Gastroesophageal sphincter (tissue), 4 donors: ENCODE data around the gene MICALL2. TPM values are rescaled to one million over a fixed set of nuclear protein-coding genes. Genes with fewer than 3 reads are reported as not detected.

Experiments
- ATAC-seq: fragments of 150-250 bp; one replicate; pipeline ENCODE4 v1.9.1; 2016; ENCODE audit warnings: mild to moderate bottlenecking, moderate library complexity
- H3K27ac ChIP-seq, 4 donors: fragments of 200-600 bp; sonication (generic) in 3 of 4; 1 replicate in 3 of 4; 2 replicates in 1 of 4; pipeline ENCODE4 v1.5.1; 2016 to 2019
- H3K27me3 ChIP-seq: fragments of 200-600 bp; sonication (generic); one replicate; pipeline ENCODE4 v1.5.1; 2019
- H3K36me3 ChIP-seq, 2 donors: fragments of 200-600 bp; sonication (generic); one replicate each; pipeline ENCODE4 v1.5.1; 2019; ENCODE audit warnings: control low read depth in 1 of 2
- H3K4me1 ChIP-seq, 3 donors: fragments of 200-600 bp; sonication (generic); 1 replicate in 2 of 3; 2 replicates in 1 of 3; pipeline ENCODE4 v1.5.1; 2016 to 2019; ENCODE audit warnings: control low read depth in 2 of 3
- H3K4me3 ChIP-seq, 2 donors: fragments of 200-600 bp; sonication (generic); one replicate each; pipeline ENCODE4 v1.5.1; 2019; ENCODE audit warnings: mild to moderate bottlenecking in 1 of 2, moderate library complexity in 1 of 2
- H3K9me3 ChIP-seq, 3 donors: fragments of 200-600 bp; sonication (generic); one replicate each; pipeline ENCODE4 v1.5.1; 2017 to 2019; ENCODE audit warnings: control low read depth in 2 of 3
- EP300 ChIP-seq: sonication (generic); formaldehyde crosslinking; IDR thresholded peaks from one replicate; pipeline ENCODE4 v1.6.1; 2017; ENCODE audit warnings: antibody characterized with exemption, mild to moderate bottlenecking
- POLR2A ChIP-seq, 2 donors: fragments of 450-650 bp; IDR thresholded peaks; one replicate each; pipeline ENCODE4 v1.6.1; 2017; ENCODE audit warnings: antibody characterized with exemption in 2 of 2, mild to moderate bottlenecking in 2 of 2, moderate library complexity in 1 of 2
- POLR2AphosphoS5 ChIP-seq: sonication (generic); formaldehyde crosslinking; IDR thresholded peaks from one replicate; pipeline ENCODE4 v1.6.1; 2017; ENCODE audit warnings: antibody characterized with exemption
- WGBS, 2 donors: methylation state at CpG; one replicate each; pipeline ENCODE4 v1.1.5; 2018; ENCODE audit warnings: low coverage in 1 of 2; 5-methylcytosine and 5-hydroxymethylcytosine counted together
- total RNA-seq, 4 donors: library from RNA; depleted of rRNA; stranded (reverse); fragments of >200 nt; gene quantifications; one replicate each; pipeline ENCODE4 v1.1.0, GENCODE V29; 2016
- TF ChIP-seq, protein P1 (sequence below), 4 experiments: fragments of 200-600 bp in 2 of 4; fragments of 450-650 bp in 2 of 4; sonication (generic) in 1 of 4; IDR thresholded peaks; one replicate each; pipeline ENCODE4 v1.5.1; 2017 to 2019; ENCODE audit warnings: antibody characterized with exemption in 4 of 4, mild to moderate bottlenecking in 2 of 4, moderate library complexity in 2 of 4

The MICALL2 gene
- total RNA-seq, 4 donors from 2014 or later: 6.6 to 19.5 (median 15.0) TPM

- ATAC-seq: no peak
- peak overlapping the region; percentile 68 to 100 for H3K4me3 ChIP-seq
- TF ChIP-seq POLR2AphosphoS5: no peak
- TF ChIP-seq, protein P1, sequence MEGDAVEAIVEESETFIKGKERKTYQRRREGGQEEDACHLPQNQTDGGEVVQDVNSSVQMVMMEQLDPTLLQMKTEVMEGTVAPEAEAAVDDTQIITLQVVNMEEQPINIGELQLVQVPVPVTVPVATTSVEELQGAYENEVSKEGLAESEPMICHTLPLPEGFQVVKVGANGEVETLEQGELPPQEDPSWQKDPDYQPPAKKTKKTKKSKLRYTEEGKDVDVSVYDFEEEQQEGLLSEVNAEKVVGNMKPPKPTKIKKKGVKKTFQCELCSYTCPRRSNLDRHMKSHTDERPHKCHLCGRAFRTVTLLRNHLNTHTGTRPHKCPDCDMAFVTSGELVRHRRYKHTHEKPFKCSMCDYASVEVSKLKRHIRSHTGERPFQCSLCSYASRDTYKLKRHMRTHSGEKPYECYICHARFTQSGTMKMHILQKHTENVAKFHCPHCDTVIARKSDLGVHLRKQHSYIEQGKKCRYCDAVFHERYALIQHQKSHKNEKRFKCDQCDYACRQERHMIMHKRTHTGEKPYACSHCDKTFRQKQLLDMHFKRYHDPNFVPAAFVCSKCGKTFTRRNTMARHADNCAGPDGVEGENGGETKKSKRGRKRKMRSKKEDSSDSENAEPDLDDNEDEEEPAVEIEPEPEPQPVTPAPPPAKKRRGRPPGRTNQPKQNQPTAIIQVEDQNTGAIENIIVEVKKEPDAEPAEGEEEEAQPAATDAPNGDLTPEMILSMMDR (IDR thresholded peaks at IDR 0.05): no peak
- TF ChIP-seq EP300: no peak
- no peak for TF ChIP-seq POLR2A (IDR thresholded peaks at IDR 0.05)
- H3K4me1 ChIP-seq: peaks cover 0 to 39% (median 22%) of the 10 kb centered on the region in 3 donors
- H3K27me3 ChIP-seq: no peaks in the 10 kb centered on the region
- 55% methylated on average over 8 of the region's 24 CpGs; no CpG with 5 or more reads in 1 of the 2 donors for WGBS, 2 donors
- H3K27ac ChIP-seq: peak overlapping the region in 1 of 4 donors; percentile 80
- peaks cover 0 to 46% of the 10 kb centered on the region in 2 donors for H3K36me3 ChIP-seq
- H3K9me3 ChIP-seq: no peaks in the 10 kb centered on the region
Measured at GRCh38 chr7:1503390-1503789, 44.1 kb upstream of the MICALL2 start.

DNA sequence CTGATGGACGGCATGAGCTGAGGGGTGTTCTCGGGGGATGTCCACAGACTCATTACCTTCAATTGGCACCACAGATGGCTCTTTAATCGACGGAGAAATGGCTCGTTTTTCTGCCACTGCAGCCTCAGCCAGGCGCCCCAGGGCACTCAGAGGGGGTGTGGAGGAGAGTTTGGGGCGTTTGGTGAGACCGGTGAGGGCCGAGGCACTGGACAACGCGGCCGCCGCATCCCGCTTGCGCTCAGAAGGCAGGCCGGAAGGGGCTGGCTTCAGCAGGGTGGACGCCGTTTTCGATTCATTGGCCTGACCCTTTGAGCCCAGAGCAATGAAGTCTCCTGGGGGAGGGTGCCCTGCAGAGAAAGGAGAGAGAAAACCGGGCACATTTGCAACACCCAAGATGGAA, 43.6 kb upstream of the MICALL2 start:
- TF ChIP-seq POLR2A (IDR thresholded peaks at IDR 0.05) (no peak), EP300 (no peak), POLR2AphosphoS5 (no peak)
- TF ChIP-seq, protein P1 (IDR thresholded peaks at IDR 0.05): no peak
- Histone ChIP-seq H3K27me3 (no peaks in the 10 kb centered on the region), H3K4me3 (peak overlapping the region in 1 of 2 donors; percentile 100), H3K27ac (no peak overlapping the region), H3K36me3 (peaks cover 0 to 52% of the 10 kb centered on the region in 2 donors), H3K4me1 (peaks cover 0 to 39% (median 22%) of the 10 kb centered on the region in 3 donors), H3K9me3 (no peaks in the 10 kb centered on the region)
- 69% methylated on average over 2 of the region's 20 CpGs; no CpG with 5 or more reads in 1 of the 2 donors for WGBS, 2 donors
- ATAC-seq: no peak

GRCh38 chr7:1501487-1502270, 42.4 kb upstream of the MICALL2 start:
- Histone ChIP-seq H3K9me3 (no peaks in the 10 kb centered on the region), H3K4me3 (no peak overlapping the region), H3K27ac (no peak overlapping the region), H3K4me1 (peaks cover 0 to 33% (median 22%) of the 10 kb centered on the region in 3 donors), H3K36me3 (peaks cover 0 to 63% of the 10 kb centered on the region in 2 donors), H3K27me3 (no peaks in the 10 kb centered on the region)
- ATAC-seq: no peak
- TF ChIP-seq POLR2A (IDR thresholded peaks at IDR 0.05): no peak
- no peak for TF ChIP-seq POLR2AphosphoS5
- no peak for TF ChIP-seq EP300
- TF ChIP-seq, protein P1 (IDR thresholded peaks at IDR 0.05): no peak
- WGBS, 2 donors: 86 to 89% methylated on average over 5 to 12 of the region's 21 CpGs

- H3K4me1 ChIP-seq: peaks cover 0 to 32% (median 22%) of the 10 kb centered on the region in 3 donors
- H3K36me3 ChIP-seq: peaks cover 0 to 78% of the 10 kb centered on the region in 2 donors
- TF ChIP-seq EP300: no peak
- TF ChIP-seq POLR2A (IDR thresholded peaks at IDR 0.05): no peak
- no peak for TF ChIP-seq POLR2AphosphoS5
- TF ChIP-seq, protein P1 (IDR thresholded peaks at IDR 0.05): no peak
- no peaks in the 10 kb centered on the region for H3K9me3 ChIP-seq
- WGBS, 2 donors: 92 to 100% methylated on average over 5 to 6 of the region's 34 CpGs
- H3K27ac ChIP-seq: no peak overlapping the region
- no peaks in the 10 kb centered on the region for H3K27me3 ChIP-seq
- ATAC-seq: no peak
- H3K4me3 ChIP-seq: no peak overlapping the region
Measured at GRCh38 chr7:1500064-1500807, 41.0 kb upstream of the MICALL2 start.
